ENCODE measurements around the gene EGLN1.
"Not testable (repeated sequence)": the region's sequence is repeated elsewhere in the genome, so short reads cannot be mapped to it uniquely, and the experiment has no call there.

The EGLN1 gene

GRCh38 chr1:231354330-231355020 lies 67.6 kb downstream of the EGLN1 start:
- no peak for TF ChIP-seq CTCF (conservative IDR thresholded peaks at IDR 0.05; ENCODE audit: low read depth, low read length)
- peak; percentile 52 for DNase-seq (ENCODE audit: low read depth)
- no peak overlapping the region for H3K4me3 ChIP-seq (ENCODE audit: low read depth, low read length)

- no peak for DNase-seq (ENCODE audit: low read depth)
- H3K4me3 ChIP-seq (ENCODE audit: low read depth, low read length) = no peak overlapping the region
- TF ChIP-seq CTCF (conservative IDR thresholded peaks at IDR 0.05; ENCODE audit: low read depth, low read length) = no peak
Measured at GRCh38 chr1:231353086-231353485, 69.0 kb downstream of the EGLN1 start.

- no peak overlapping the region for H3K4me3 ChIP-seq (ENCODE audit: low read depth, low read length)
- no peak for DNase-seq (ENCODE audit: low read depth)
- TF ChIP-seq CTCF (conservative IDR thresholded peaks at IDR 0.05; ENCODE audit: low read depth, low read length) = no peak
Measured at GRCh38 chr1:231351816-231352215, 70.3 kb downstream of the EGLN1 start.

GRCh38 chr1:231348856-231349255 lies 73.2 kb downstream of the EGLN1 start:
- DNase-seq (ENCODE audit: low read depth) = not testable (repeated sequence)

GRCh38 chr1:231348442-231348841 lies 73.6 kb downstream of the EGLN1 start:
- no peak overlapping the region for H3K4me3 ChIP-seq (ENCODE audit: low read depth, low read length)
- no peak for TF ChIP-seq CTCF (conservative IDR thresholded peaks at IDR 0.05; ENCODE audit: low read depth, low read length)
- no peak for DNase-seq (ENCODE audit: low read depth)

More at GRCh38 chr1:231348856-231349255, 73.2 kb downstream of the EGLN1 start:
- not testable (repeated sequence) for H3K4me3 ChIP-seq (ENCODE audit: low read depth, low read length)

GRCh38 chr1:231347961-231348360 lies 74.1 kb downstream of the EGLN1 start:
- TF ChIP-seq CTCF (conservative IDR thresholded peaks at IDR 0.05; ENCODE audit: low read depth, low read length) = no peak
- no peak overlapping the region for H3K4me3 ChIP-seq (ENCODE audit: low read depth, low read length)
- no peak for DNase-seq (ENCODE audit: low read depth)

GRCh38 chr1:231340328-231341013 lies 81.6 kb downstream of the EGLN1 start:
- no peak for TF ChIP-seq CTCF (conservative IDR thresholded peaks at IDR 0.05; ENCODE audit: low read depth, low read length)
- no peak for DNase-seq (ENCODE audit: low read depth)

More at GRCh38 chr1:231340328-231341013, 81.6 kb downstream of the EGLN1 start:
- H3K4me3 ChIP-seq (ENCODE audit: low read depth, low read length) = no peak overlapping the region

Measured in choroid plexus epithelial cell (primary cell).